T-helper 2 cell treated with Interferon-gamma antibody and Interleukin-4, amounts not matched to agents 100 ng/mL and 5 ng/mL, for 36 hours (primary cell): ENCODE results near the gene TULP1. TPM values are rescaled to one million over a fixed set of nuclear protein-coding genes. Genes with fewer than 3 reads are reported as not detected.
"Not testable (repeated sequence)": the region's sequence is repeated elsewhere in the genome, so short reads cannot be mapped to it uniquely, and the experiment has no call there.

ENCODE experiments used
- intact Hi-C: fragments of 100-400 bp; cut with micrococcal nuclease; formaldehyde crosslinking; loops from one replicate; pipeline ENCODE4 v1.15.1; 2023
- total RNA-seq: library from RNA; stranded (reverse); gene quantifications from 2 replicates; pipeline ENCODE4 v1.2.3, GENCODE V29; 2022

The TULP1 gene
- total RNA-seq, result not detected in 2 replicates

GRCh38 chr6:35512740-35513139 is at the start of gene TULP1:
Gene TULP1, minus strand, starts transcription at chr6:35512896. Its CDS starts 38 bp downstream, at chr6:35512858.
- intact Hi-C loops, result no loop called here

GRCh38 chr6:35562060-35562459 is 49.4 kb upstream of the TULP1 start:
- intact Hi-C loops, result no loop called here

GRCh38 chr6:35561113-35561512 is 48.4 kb upstream of the TULP1 start:
- intact Hi-C loops, result no loop called here

- intact Hi-C loops, result no loop called here
Observed at GRCh38 chr6:35558571-35558970, 45.9 kb upstream of the TULP1 start.

GRCh38 chr6:35557239-35557638 is 44.5 kb upstream of the TULP1 start:
- intact Hi-C loops, result no loop called here

- intact Hi-C loops, result no loop called here
Observed at GRCh38 chr6:35554811-35555210, 42.1 kb upstream of the TULP1 start.

- intact Hi-C loops, result loop anchor here (2.0 kb wide), 1 partner anchor 211 kb away; the partner anchor contains the start of gene PPARD
Observed at GRCh38 chr6:35553315-35553714, 40.6 kb upstream of the TULP1 start.

- intact Hi-C loops, result loop anchor here (1.0 to 2.0 kb wide), 3 partner anchors 29 to 255 kb away; partner anchors contain the start of genes DEF6 and PPARD
Observed at GRCh38 chr6:35552285-35552917, 39.7 kb upstream of the TULP1 start.

GRCh38 chr6:35550437-35550836 is 37.7 kb upstream of the TULP1 start:
- intact Hi-C loops, result no loop called here

GRCh38 chr6:35547676-35548075 is 35.0 kb upstream of the TULP1 start:
- intact Hi-C loops, result no loop called here

- intact Hi-C loops, result no loop called here
Observed at GRCh38 chr6:35544769-35545361, 32.2 kb upstream of the TULP1 start.

- intact Hi-C loops, result no loop called here
Observed at GRCh38 chr6:35543459-35544193, 30.9 kb upstream of the TULP1 start.

- intact Hi-C loops, result no loop called here
Observed at GRCh38 chr6:35541836-35542235, 29.1 kb upstream of the TULP1 start.

GRCh38 chr6:35539223-35539622 is 26.5 kb upstream of the TULP1 start:
- intact Hi-C loops, result no loop called here

GRCh38 chr6:35535847-35536246 is 23.2 kb upstream of the TULP1 start:
- intact Hi-C loops, result not testable (repeated sequence)

GRCh38 chr6:35534407-35535170 is 21.9 kb upstream of the TULP1 start:
- intact Hi-C loops, result no loop called here

- intact Hi-C loops, result no loop called here
Observed at GRCh38 chr6:35533981-35534380, 21.3 kb upstream of the TULP1 start.

- intact Hi-C loops, result no loop called here
Observed at GRCh38 chr6:35532126-35532525, 19.4 kb upstream of the TULP1 start.

GRCh38 chr6:35524380-35525020 is 11.8 kb upstream of the TULP1 start:
- intact Hi-C loops, result loop anchor here (5.0 kb wide), 1 partner anchor 58 kb away; no protein-coding TSS in a partner anchor

GRCh38 chr6:35522660-35523658 is 10.3 kb upstream of the TULP1 start:
- intact Hi-C loops, result loop anchor here (1.0 to 5.0 kb wide), 3 partner anchors 29 to 214 kb away; partner anchors contain the start of gene ARMC12
